Gastrocnemius medialis (tissue), 4 donors: ENCODE data around the gene LCLAT1. TPM values are rescaled to one million over a fixed set of nuclear protein-coding genes. Genes with fewer than 3 reads are reported as not detected.
"Not testable (repeated sequence)": the region's sequence is repeated elsewhere in the genome, so short reads cannot be mapped to it uniquely, and the experiment has no call there.

Experiments used
- ATAC-seq, 2 donors: fragments of 150-250 bp; one replicate each; pipeline ENCODE4 v1.9.1; 2016
- DNase-seq, 2 donors: peaks; one replicate each; pipeline ENCODE4 v3.0.0-alpha.2; 2019
- H3K27ac ChIP-seq, 4 donors: fragments of 200-600 bp; sonication (generic); 1 replicate in 1 of 4; 2 replicates in 3 of 4; pipeline ENCODE4 v1.5.1; 2016 to 2018; ENCODE audit warnings: mild to moderate bottlenecking in 2 of 4, moderate library complexity in 1 of 4
- H3K27me3 ChIP-seq, 3 donors: fragments of 200-600 bp; sonication (generic) in 2 of 3; 1 replicate in 1 of 3; 2 replicates in 2 of 3; pipeline versions ENCODE4 v1.5.1 to v1.6.0; 2016 to 2019; ENCODE audit warnings: mild to moderate bottlenecking in 1 of 3, moderate library complexity in 1 of 3
- H3K36me3 ChIP-seq, 2 donors: fragments of 200-600 bp; sonication (generic) in 1 of 2; one replicate each; pipeline ENCODE4 v1.5.1; 2017 to 2018
- H3K4me1 ChIP-seq, 2 donors: fragments of 200-600 bp; sonication (generic) in 1 of 2; one replicate each; pipeline ENCODE4 v1.5.1; 2016 to 2017; ENCODE audit warnings: mild to moderate bottlenecking in 2 of 2
- H3K4me3 ChIP-seq, 4 donors: fragments of 200-600 bp; sonication (generic) in 3 of 4; 1 replicate in 1 of 4; 2 replicates in 3 of 4; pipeline ENCODE4 v1.5.1; 2016 to 2019; ENCODE audit warnings: mild to moderate bottlenecking in 2 of 4
- H3K9me3 ChIP-seq, 3 donors: fragments of 200-600 bp; sonication (generic) in 2 of 3; 1 replicate in 1 of 3; 2 replicates in 2 of 3; pipeline ENCODE4 v1.5.1; 2016 to 2019
- POLR2A ChIP-seq, 2 donors: fragments of 450-650 bp; IDR thresholded peaks; one replicate each; pipeline ENCODE4 v1.6.1; 2017; ENCODE audit warnings: antibody characterized with exemption in 2 of 2, mild to moderate bottlenecking in 2 of 2, moderate library complexity in 2 of 2
- in situ Hi-C, 4 donors: fragments of 200-750 bp; cut with MboI; loops; one replicate each; pipeline versions ENCODE4 v1.15.0 to v1.8.0; 2017; ENCODE audit warnings: low sequenced_read_pairs in 4 of 4
- intact Hi-C: fragments of 100-400 bp; cut with DNase I; formaldehyde crosslinking; loops from one replicate; pipeline ENCODE4 v1.15.1; 2023; ENCODE audit warnings: low total_unique reads
- total RNA-seq, 4 donors: library from RNA; depleted of rRNA; stranded (reverse); fragments of >200 nt; gene quantifications; one replicate each; pipeline versions ENCODE4 v1.1.0 to v1.2.3, GENCODE V29; 2016
- TF ChIP-seq, protein P1 (sequence below), 5 experiments: fragments of 450-650 bp in 3 of 5; fragments of 200-600 bp in 2 of 5; sonication (generic) in 2 of 5; IDR thresholded peaks in 4 of 5; conservative IDR thresholded peaks in 1 of 5; 1 replicate in 4 of 5; 2 replicates in 1 of 5; pipeline ENCODE4 v1.5.1; 2016 to 2019; ENCODE audit warnings: antibody characterized with exemption in 5 of 5, mild to moderate bottlenecking in 3 of 5, moderate library complexity in 3 of 5

Gene LCLAT1
- total RNA-seq, 4 donors from 2014 or later = 4.3 to 14.5 (median 11.3) TPM

DNA sequence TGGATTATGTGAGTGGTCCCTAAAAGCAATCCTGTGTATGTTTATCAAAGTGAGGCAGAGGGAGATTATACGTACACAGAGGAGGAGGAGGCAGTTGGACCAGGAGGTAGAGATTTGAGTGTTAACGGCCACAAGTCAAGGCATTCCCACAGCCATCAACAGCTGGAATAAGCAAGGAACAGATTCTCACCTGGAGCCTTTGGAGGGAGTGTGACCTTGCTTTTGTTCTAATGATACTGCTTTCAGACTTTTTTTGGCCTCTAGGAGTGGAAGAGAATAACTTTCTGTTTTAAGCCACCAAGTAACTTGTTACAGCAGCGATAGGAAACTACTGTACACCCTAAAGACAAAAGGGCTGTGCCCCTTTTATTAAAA is 18.1 kb downstream of the LCLAT1 start:
- ATAC-seq (no peak), DNase-seq (no peak)
- in situ Hi-C loops (loop anchor here in 1 of 4 donors (25.0 kb wide), 1 partner anchor 228 kb away; the partner anchor contains the start of gene LBH), intact Hi-C loops (no loop called here)
- H3K4me3 ChIP-seq = no peak overlapping the region
- TF ChIP-seq, protein P1, sequence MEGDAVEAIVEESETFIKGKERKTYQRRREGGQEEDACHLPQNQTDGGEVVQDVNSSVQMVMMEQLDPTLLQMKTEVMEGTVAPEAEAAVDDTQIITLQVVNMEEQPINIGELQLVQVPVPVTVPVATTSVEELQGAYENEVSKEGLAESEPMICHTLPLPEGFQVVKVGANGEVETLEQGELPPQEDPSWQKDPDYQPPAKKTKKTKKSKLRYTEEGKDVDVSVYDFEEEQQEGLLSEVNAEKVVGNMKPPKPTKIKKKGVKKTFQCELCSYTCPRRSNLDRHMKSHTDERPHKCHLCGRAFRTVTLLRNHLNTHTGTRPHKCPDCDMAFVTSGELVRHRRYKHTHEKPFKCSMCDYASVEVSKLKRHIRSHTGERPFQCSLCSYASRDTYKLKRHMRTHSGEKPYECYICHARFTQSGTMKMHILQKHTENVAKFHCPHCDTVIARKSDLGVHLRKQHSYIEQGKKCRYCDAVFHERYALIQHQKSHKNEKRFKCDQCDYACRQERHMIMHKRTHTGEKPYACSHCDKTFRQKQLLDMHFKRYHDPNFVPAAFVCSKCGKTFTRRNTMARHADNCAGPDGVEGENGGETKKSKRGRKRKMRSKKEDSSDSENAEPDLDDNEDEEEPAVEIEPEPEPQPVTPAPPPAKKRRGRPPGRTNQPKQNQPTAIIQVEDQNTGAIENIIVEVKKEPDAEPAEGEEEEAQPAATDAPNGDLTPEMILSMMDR (IDR thresholded peaks at IDR 0.05 in 4 of 5, conservative IDR thresholded peaks at IDR 0.05 in 1 of 5) = no peak
- TF ChIP-seq POLR2A (IDR thresholded peaks at IDR 0.05) = no peak
- H3K27me3 ChIP-seq = no peaks in the 10 kb centered on the region
- H3K4me1 ChIP-seq = no peaks in the 10 kb centered on the region
- no peaks in the 10 kb centered on the region for H3K9me3 ChIP-seq
- H3K36me3 ChIP-seq = no peaks in the 10 kb centered on the region
- H3K27ac ChIP-seq = peak overlapping the region in 1 of 4 donors; percentile 2

GRCh38 chr2:30466216-30466615 is 19.2 kb downstream of the LCLAT1 start:
- ATAC-seq = no peak
- no peak for DNase-seq
- Histone ChIP-seq H3K4me3 (no peak overlapping the region), H3K27me3 (no peaks in the 10 kb centered on the region), H3K27ac (no peak overlapping the region), H3K9me3 (no peaks in the 10 kb centered on the region), H3K36me3 (no peaks in the 10 kb centered on the region), H3K4me1 (no peaks in the 10 kb centered on the region)
- intact Hi-C loops = no loop called here
- TF ChIP-seq, protein P1 (IDR thresholded peaks at IDR 0.05 in 4 of 5, conservative IDR thresholded peaks at IDR 0.05 in 1 of 5) = no peak
- TF ChIP-seq POLR2A (IDR thresholded peaks at IDR 0.05) = no peak
- in situ Hi-C loops = loop anchor here in 1 of 4 donors (25.0 kb wide), 1 partner anchor 229 kb away; the partner anchor contains the start of gene LBH

- in situ Hi-C loops = loop anchor here in 1 of 4 donors (25.0 kb wide), 1 partner anchor 230 kb away; the partner anchor contains the start of gene LBH
- H3K9me3 ChIP-seq, DNase-seq, H3K36me3 ChIP-seq, H3K27me3 ChIP-seq, H3K4me3 ChIP-seq, intact Hi-C loops, H3K27ac ChIP-seq, ATAC-seq, H3K4me1 ChIP-seq: not testable (repeated sequence)
Measured at GRCh38 chr2:30467062-30467826, 20.2 kb downstream of the LCLAT1 start.

- Histone ChIP-seq H3K27ac (no peak overlapping the region), H3K4me1 (no peaks in the 10 kb centered on the region), H3K9me3 (no peaks in the 10 kb centered on the region), H3K36me3 (no peaks in the 10 kb centered on the region), H3K4me3 (no peak overlapping the region), H3K27me3 (no peaks in the 10 kb centered on the region)
- no peak for ATAC-seq
- DNase-seq = no peak
- intact Hi-C loops (no loop called here), in situ Hi-C loops (loop anchor here in 1 of 4 donors (25.0 kb wide), 1 partner anchor 233 kb away; the partner anchor contains the start of gene LBH)
- TF ChIP-seq, protein P1 (IDR thresholded peaks at IDR 0.05 in 4 of 5, conservative IDR thresholded peaks at IDR 0.05 in 1 of 5) = no peak
- no peak for TF ChIP-seq POLR2A (IDR thresholded peaks at IDR 0.05)
Measured at GRCh38 chr2:30470426-30470825, 23.4 kb downstream of the LCLAT1 start.

DNA sequence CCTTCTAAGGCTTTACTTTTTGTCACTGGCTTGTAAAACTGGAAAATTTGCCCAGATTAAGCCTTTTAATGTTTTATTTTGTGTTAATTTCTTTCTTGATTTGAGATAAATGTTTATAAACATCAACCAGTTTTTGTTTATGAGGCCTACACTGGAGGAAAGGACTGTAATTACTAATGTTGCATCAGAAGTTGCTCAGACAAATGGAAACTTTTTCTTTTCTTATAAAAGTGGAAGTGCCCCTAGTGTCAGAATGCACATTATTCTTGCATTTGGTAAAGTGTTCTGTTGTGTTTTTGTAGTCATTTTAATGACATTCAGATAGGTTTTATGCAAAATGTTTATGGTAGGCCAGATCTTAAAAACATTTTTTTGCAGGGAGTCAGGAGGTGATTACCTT is 25.3 kb downstream of the LCLAT1 start:
- H3K27me3 ChIP-seq = no peaks in the 10 kb centered on the region
- TF ChIP-seq, protein P1 (IDR thresholded peaks at IDR 0.05 in 4 of 5, conservative IDR thresholded peaks at IDR 0.05 in 1 of 5) = no peak
- TF ChIP-seq POLR2A (IDR thresholded peaks at IDR 0.05) = no peak
- H3K36me3 ChIP-seq = no peaks in the 10 kb centered on the region
- DNase-seq (no peak), ATAC-seq (no peak)
- no peak overlapping the region for H3K4me3 ChIP-seq
- H3K9me3 ChIP-seq = no peaks in the 10 kb centered on the region
- peaks cover 0 to 9% of the 10 kb centered on the region in 2 donors for H3K4me1 ChIP-seq
- in situ Hi-C loops = loop anchor here in 1 of 4 donors (25.0 kb wide), 1 partner anchor 235 kb away; the partner anchor contains the start of gene LBH
- no peak overlapping the region for H3K27ac ChIP-seq
- intact Hi-C loops = no loop called here
